Gastrocnemius medialis (tissue), 4 donors: ENCODE data around the gene CRNKL1.

Source experiments
- POLR2A ChIP-seq, 2 donors: fragments of 450-650 bp; IDR thresholded peaks; one replicate each; pipeline ENCODE4 v1.6.1; 2017; ENCODE audit warnings: antibody characterized with exemption in 2 of 2, mild to moderate bottlenecking in 2 of 2, moderate library complexity in 2 of 2
- TF ChIP-seq, protein P1 (sequence below), 5 experiments: fragments of 450-650 bp in 3 of 5; fragments of 200-600 bp in 2 of 5; sonication (generic) in 2 of 5; IDR thresholded peaks in 4 of 5; conservative IDR thresholded peaks in 1 of 5; 1 replicate in 4 of 5; 2 replicates in 1 of 5; pipeline ENCODE4 v1.5.1; 2016 to 2019; ENCODE audit warnings: antibody characterized with exemption in 5 of 5, mild to moderate bottlenecking in 3 of 5, moderate library complexity in 3 of 5

GRCh38 chr20:20092827-20093226, 40.6 kb upstream of the CRNKL1 start:
- TF ChIP-seq, protein P1, sequence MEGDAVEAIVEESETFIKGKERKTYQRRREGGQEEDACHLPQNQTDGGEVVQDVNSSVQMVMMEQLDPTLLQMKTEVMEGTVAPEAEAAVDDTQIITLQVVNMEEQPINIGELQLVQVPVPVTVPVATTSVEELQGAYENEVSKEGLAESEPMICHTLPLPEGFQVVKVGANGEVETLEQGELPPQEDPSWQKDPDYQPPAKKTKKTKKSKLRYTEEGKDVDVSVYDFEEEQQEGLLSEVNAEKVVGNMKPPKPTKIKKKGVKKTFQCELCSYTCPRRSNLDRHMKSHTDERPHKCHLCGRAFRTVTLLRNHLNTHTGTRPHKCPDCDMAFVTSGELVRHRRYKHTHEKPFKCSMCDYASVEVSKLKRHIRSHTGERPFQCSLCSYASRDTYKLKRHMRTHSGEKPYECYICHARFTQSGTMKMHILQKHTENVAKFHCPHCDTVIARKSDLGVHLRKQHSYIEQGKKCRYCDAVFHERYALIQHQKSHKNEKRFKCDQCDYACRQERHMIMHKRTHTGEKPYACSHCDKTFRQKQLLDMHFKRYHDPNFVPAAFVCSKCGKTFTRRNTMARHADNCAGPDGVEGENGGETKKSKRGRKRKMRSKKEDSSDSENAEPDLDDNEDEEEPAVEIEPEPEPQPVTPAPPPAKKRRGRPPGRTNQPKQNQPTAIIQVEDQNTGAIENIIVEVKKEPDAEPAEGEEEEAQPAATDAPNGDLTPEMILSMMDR (IDR thresholded peaks at IDR 0.05 in 4 of 5, conservative IDR thresholded peaks at IDR 0.05 in 1 of 5): no peak
- TF ChIP-seq POLR2A (IDR thresholded peaks at IDR 0.05): no peak
